ENCODE measurements around the gene SERPINB10.

SERPINB10 gene

GRCh38 chr18:63947051-63947790, 39.5 kb downstream of the SERPINB10 start:
- DNase-seq (ENCODE audit: low read depth in 2 of 2): no peak

DNA sequence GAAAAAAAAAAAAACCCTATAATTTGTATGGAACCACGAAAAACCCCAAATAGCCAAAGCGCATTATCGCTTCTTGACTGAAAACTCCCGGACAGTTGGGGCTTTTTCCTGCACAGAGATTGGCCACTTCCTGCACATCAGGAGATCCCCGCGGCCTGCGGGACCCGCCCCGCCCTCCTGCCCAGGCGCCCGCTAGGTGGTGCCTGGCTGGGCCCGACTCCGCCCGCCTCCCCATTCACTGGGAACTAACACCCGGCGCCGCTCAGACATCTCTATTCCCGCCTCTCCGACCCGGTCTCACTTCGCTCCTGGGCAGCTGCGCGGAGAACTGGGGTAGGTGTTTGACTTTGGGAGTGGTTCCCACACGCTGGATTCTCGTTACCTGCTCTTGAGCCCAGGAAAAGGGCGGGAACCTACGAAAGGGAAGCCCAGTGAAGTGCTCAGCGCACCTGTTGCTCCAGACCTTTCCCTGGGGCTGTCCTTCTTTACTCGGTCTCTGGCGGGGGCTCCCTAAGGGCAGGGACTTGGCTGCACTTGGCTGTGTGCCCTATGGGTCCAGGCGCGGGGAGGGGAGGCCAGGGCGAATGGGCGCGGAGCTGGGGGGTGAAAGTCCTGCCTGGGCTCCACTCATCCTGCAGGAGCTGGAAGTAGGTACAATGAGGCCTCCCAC, 41.4 kb downstream of the SERPINB10 start, which contains the start of gene HMSD:
Gene HMSD, plus strand, starts transcription at position 234 of the 670 bp plus-strand sequence. CDS start 4,155 bp downstream, outside the sequence.
- peak; percentile 57 to 59 for DNase-seq (ENCODE audit: low read depth in 2 of 2)

- DNase-seq (ENCODE audit: low read depth in 2 of 2): no peak
Observed at GRCh38 chr18:63951302-63951705, 43.5 kb downstream of the SERPINB10 start.

DNA sequence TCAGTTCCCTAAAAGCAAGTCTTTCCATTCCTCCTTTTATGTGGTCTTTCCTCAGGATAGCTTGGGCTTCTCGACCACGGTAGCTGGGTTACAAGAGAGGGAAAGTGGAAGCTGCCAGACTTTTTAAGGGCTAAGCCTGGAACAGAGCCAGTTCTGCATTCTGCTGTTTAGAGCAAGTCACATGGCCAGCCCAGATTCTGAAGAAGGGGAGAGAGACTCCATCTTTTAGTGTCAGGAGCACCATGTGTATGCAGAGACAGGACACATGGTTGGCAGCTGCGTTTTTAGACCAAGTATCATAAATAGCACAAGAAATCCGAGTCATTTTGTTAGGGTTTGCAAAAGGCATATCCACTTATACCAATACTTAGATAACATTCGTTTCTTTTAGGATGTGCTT, 46.1 kb downstream of the SERPINB10 start:
- DNase-seq (ENCODE audit: low read depth in 2 of 2): no peak

- no peak for DNase-seq (ENCODE audit: low read depth in 2 of 2)
Observed at GRCh38 chr18:63956755-63957154, 49.0 kb downstream of the SERPINB10 start.

- DNase-seq (ENCODE audit: low read depth in 2 of 2): no peak
Observed at GRCh38 chr18:63960891-63961290, 53.1 kb downstream of the SERPINB10 start.

- DNase-seq (ENCODE audit: low read depth in 2 of 2): no peak
Observed at GRCh38 chr18:63961435-63961980, 53.8 kb downstream of the SERPINB10 start.

DNA sequence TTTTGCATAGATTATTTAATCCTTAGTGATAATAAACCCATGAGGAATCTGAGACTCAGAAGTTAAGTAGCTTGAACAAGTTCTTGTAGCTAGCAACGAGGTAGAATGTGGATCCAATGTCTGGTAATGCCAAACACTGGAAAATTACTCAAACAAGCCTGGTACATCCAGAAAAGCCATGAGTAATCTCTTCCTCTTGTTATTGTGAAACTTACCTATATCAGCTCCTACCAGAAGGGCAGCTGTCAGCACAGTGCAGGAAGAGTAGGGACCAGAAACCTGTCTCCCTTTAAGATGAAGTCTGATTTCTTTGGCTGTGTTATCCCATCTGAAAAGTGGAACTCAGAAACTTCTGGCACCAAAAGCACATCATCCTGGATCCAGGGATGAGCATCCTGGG, 54.4 kb downstream of the SERPINB10 start:
- DNase-seq (ENCODE audit: low read depth in 2 of 2): no peak

GRCh38 chr18:63963615-63964256, 56.0 kb downstream of the SERPINB10 start:
- no peak for DNase-seq (ENCODE audit: low read depth in 2 of 2)

DNA sequence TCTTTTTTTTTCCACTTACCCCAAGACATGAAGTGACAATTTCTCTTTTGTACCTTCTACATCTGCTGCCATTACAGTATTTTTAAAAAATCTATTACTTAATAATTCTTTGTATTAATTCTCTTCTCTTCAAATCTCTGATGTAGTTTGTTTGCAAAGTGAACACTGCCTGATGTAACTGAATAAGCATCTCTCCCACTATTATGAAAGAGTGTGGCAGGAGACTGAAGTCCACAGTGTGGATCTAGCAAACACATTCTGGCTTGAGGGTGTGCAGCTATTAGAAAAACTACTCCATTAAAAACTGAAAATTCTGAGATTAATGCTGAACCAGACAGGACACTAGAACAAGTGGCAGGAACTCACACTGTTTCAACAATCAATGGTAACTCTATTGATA, 57.1 kb downstream of the SERPINB10 start:
- DNase-seq (ENCODE audit: low read depth in 2 of 2): no peak

DNA sequence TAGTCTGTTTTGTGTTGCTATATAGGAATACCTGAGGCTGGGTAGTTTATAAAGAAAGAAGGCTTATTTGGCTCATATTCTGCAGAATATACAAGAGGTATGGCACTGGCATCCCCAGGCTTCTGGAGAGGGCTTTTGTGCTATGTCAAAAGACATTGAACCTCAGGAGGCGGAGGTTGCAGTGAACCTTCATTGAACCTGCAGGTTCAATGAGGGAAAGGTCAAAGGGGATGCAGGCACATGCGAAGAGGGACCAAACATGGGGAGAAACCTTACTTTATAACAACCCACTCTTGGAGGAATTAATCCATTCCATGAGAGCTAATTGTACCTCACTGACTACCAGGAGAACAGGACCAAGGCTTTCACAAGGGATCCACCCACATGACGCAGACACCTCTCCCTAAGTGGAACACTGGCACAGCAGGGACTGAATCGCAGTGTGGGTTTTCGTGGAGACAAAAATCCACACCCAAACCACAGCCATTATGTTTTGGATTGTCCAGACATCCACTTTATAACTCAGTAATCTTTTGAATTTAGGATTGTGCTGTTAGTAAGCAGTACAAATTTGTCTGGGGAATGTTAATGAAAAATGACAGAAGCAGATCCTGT, 58.1 kb downstream of the SERPINB10 start:
- DNase-seq (ENCODE audit: low read depth in 2 of 2): no peak

GRCh38 chr18:63969942-63970808, 62.4 kb downstream of the SERPINB10 start, which contains the start of gene SERPINB8:
Gene SERPINB8, plus strand, starts transcription at chr18:63970081. Its CDS starts 8,228 bp downstream, at chr18:63978309.
- peak; percentile 68 to 69 for DNase-seq (ENCODE audit: low read depth in 2 of 2)

GRCh38 chr18:63970809-63971205, 63.0 kb downstream of the SERPINB10 start:
- no peak for DNase-seq (ENCODE audit: low read depth in 2 of 2)

GRCh38 chr18:63971320-63972001, 63.7 kb downstream of the SERPINB10 start:
- DNase-seq (ENCODE audit: low read depth in 2 of 2): no peak

DNA sequence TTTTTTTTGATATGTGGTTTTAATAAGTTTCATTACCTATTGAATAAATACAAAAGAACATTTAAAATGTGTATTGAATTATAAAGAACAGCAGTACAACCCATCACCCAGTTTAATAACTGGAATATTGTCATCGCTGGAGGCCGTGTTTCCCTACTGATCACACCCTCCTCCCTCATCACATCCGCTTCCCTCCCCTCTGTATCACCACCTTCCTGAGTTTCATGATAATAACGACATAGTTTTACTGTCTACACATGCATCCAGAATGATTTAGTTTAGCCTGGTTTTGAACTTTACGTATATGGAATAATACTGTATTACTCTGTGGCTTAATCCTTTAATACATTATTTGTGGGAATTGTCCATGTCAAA, 64.2 kb downstream of the SERPINB10 start:
- DNase-seq (ENCODE audit: low read depth in 2 of 2): no peak

DNA sequence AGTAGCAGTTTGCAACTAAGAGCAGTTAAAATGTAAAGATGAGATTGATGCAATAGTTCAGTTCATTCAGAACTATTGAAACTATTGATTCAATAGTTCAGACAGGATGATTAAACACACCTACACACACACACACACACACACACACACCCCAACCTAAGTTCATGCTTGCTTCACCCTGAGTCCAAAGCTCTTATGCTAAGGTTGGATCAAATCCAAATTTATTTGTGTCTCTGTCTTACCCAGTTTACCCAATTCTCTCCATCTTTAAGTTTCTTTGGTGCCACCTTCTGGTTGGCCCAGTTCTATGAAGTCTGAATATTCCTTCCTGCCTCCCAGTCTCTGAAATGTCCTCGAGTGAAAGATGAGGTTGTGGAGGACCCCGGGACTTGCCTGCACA, 67.2 kb downstream of the SERPINB10 start:
- DNase-seq (ENCODE audit: low read depth in 2 of 2): no peak

- DNase-seq (ENCODE audit: low read depth in 2 of 2): no peak
Observed at GRCh38 chr18:63975628-63976027, 67.9 kb downstream of the SERPINB10 start.

GRCh38 chr18:63977040-63977439, 69.3 kb downstream of the SERPINB10 start:
- no peak for DNase-seq (ENCODE audit: low read depth in 2 of 2)

DNA sequence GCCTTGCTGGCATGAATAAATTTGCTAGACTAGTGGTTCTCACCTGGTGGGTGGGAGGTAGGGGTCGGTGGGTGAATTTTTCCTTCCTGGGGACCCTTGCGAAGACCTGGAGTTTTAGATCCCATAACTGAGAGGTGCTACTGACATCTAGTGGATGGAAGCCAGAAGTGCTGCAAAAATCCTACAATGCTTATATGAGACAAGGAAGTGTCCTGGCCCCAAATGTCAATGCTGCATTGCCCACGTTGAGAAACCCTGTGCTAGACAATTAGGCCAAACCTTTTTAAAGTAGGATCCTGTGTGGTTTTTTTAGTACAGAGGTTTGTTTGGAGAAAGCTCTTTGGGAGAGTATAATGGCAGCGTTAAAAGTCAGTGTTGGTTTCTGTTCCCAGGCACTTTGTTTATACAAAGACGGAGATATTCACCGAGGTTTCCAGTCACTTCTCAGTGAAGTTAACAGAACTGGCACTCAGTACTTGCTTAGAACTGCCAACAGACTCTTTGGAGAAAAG, 71.7 kb downstream of the SERPINB10 start:
- DNase-seq (ENCODE audit: low read depth in 2 of 2): no peak

DNA sequence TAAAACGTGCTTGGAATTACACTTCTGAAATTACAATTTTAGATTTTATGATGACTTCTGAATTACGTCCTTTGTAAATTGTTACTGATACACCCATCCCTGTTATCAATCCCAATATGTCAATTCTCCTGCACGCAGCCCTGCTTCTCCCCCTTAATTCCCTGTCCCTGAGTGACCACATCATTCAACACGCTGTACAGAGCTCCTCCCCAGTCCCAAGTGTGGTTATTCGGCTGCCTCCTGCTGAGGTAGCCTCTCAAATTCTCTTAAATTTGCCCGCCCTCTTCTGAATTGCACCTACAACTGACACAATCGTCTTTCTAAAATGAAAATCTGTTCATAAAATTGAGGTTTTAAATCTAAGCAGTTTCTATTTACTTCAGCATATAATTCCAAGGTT, 72.3 kb downstream of the SERPINB10 start:
- DNase-seq (ENCODE audit: low read depth in 2 of 2): no peak

All from stimulated activated CD8-positive, alpha-beta memory T cell treated with anti-CD3 and anti-CD28 coated beads, Interleukin-2, amount 100 ng/mL, for 48 hours (primary cell).